ENCODE results near the gene TULP3.

The TULP3 gene

GRCh38 chr12:2877047-2877952 is 13.4 kb upstream of the TULP3 start, which contains the start of the genes FOXM1 and RHNO1:
TSS of gene FOXM1 (minus strand) at chr12:2877174. CDS start at chr12:2874478, 2,696 bp downstream.
TSS of gene RHNO1 (plus strand) at chr12:2877223. CDS start at chr12:2885367, 8,144 bp downstream.
- peak; percentile 83 for DNase-seq

GRCh38 chr12:2877953-2878732 is 12.5 kb upstream of the TULP3 start:
- no peak for DNase-seq

GRCh38 chr12:2879853-2880252 is 10.8 kb upstream of the TULP3 start:
- no peak for DNase-seq

- DNase-seq = no peak
Measured at GRCh38 chr12:2884810-2885209, 5.9 kb upstream of the TULP3 start.

GRCh38 chr12:2886768-2887450 is 3.8 kb upstream of the TULP3 start:
- no peak for DNase-seq

- DNase-seq = no peak
Measured at GRCh38 chr12:2890001-2890387, 697 bp upstream of the TULP3 start.

GRCh38 chr12:2891240-2892053 is 756 bp downstream of the TULP3 start:
- DNase-seq = peak; percentile 29

GRCh38 chr12:2892246-2892645 is 1.6 kb downstream of the TULP3 start:
- no peak for DNase-seq

- no peak for DNase-seq
Measured at GRCh38 chr12:2893007-2893406, 2.3 kb downstream of the TULP3 start.

GRCh38 chr12:2895051-2895451 is 4.4 kb downstream of the TULP3 start:
- no peak for DNase-seq

GRCh38 chr12:2895511-2895910 is 4.8 kb downstream of the TULP3 start:
- DNase-seq = no peak

- DNase-seq = no peak
Measured at GRCh38 chr12:2897418-2897817, 6.7 kb downstream of the TULP3 start.

- DNase-seq = no peak
Measured at GRCh38 chr12:2900642-2901041, 10.0 kb downstream of the TULP3 start.

GRCh38 chr12:2902272-2902880 is 11.7 kb downstream of the TULP3 start:
- no peak for DNase-seq

GRCh38 chr12:2904260-2904659 is 13.6 kb downstream of the TULP3 start:
- DNase-seq = no peak

- no peak for DNase-seq
Measured at GRCh38 chr12:2912216-2912575, 21.5 kb downstream of the TULP3 start.

GRCh38 chr12:2919249-2919648 is 28.6 kb downstream of the TULP3 start:
- DNase-seq = no peak

GRCh38 chr12:2922329-2922728 is 31.6 kb downstream of the TULP3 start:
- DNase-seq = no peak

- no peak for DNase-seq
Measured at GRCh38 chr12:2923057-2923456, 32.4 kb downstream of the TULP3 start.

GRCh38 chr12:2924019-2924418 is 33.3 kb downstream of the TULP3 start:
- DNase-seq = no peak

GRCh38 chr12:2925322-2925995 is 34.8 kb downstream of the TULP3 start:
- DNase-seq = no peak
